Activated CD4-positive, alpha-beta T cell treated with anti-CD3 and anti-CD28 coated beads, Interleukin-2, amount 10 ng/mL, durations not matched to agents 24 days and 14 days (primary cell): Measurements from ENCODE around the gene RIPPLY2. TPM values are rescaled to one million over a fixed set of nuclear protein-coding genes. Genes with fewer than 3 reads are reported as not detected.
A peak's percentile ranks its signal among the peaks of the same experiment; 100 is the strongest.

Experiments
- DNase-seq: peaks from one replicate; pipeline ENCODE4 v3.0.0; 2022
- H3K27ac Mint-ChIP-seq: one replicate; pipeline ENCODE4 v1.8.0; 2022; ENCODE audit warnings: mild to moderate bottlenecking, mixed read lengths
- H3K27me3 Mint-ChIP-seq: one replicate; pipeline ENCODE4 v1.8.0; 2022; ENCODE audit warnings: mixed read lengths
- H3K36me3 Mint-ChIP-seq: one replicate; pipeline ENCODE4 v1.8.0; 2022; ENCODE audit warnings: low read depth, mild to moderate bottlenecking, mixed read lengths
- H3K4me1 Mint-ChIP-seq: one replicate; pipeline ENCODE4 v1.8.0; 2021; ENCODE audit warnings: mixed read lengths
- H3K4me3 Mint-ChIP-seq: one replicate; pipeline ENCODE4 v1.8.0; 2022; ENCODE audit warnings: mild to moderate bottlenecking, moderate library complexity, mixed read lengths
- H3K9me3 Mint-ChIP-seq: one replicate; pipeline ENCODE4 v1.8.0; 2021; ENCODE audit warnings: mixed read lengths
- intact Hi-C: fragments of 100-400 bp; cut with micrococcal nuclease; formaldehyde crosslinking; loops from one replicate; pipeline ENCODE4 v1.15.1; 2023
- total RNA-seq: library from RNA; stranded (reverse); gene quantifications from 2 replicates; pipeline ENCODE4 v1.2.3, GENCODE V29; 2022

Gene RIPPLY2
- total RNA-seq, 1 donor from 2014 or later, result not detected

DNA sequence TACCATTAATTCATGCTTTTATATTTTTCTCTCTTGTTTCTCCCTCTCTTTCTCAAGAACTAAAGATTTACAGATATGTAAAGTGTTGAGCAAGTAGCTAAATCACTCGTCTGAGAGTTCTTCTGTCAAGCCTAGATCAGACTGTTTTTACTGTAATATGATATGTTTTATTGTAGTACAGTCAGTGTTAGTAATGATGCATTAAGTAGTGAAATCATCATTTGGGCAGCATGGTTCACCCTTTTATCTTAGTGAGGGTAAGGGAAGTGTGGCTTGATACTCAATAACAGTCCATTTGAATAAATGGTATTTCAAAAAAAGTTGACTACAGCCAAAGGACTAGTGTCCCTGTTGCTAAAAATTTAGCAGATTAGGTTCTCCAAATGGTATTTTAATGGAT lies 15.5 kb downstream of the RIPPLY2 start:
- peaks cover 4% of the 10 kb centered on the region for H3K4me1 Mint-ChIP-seq
- H3K9me3 Mint-ChIP-seq, result peaks cover 8% of the 10 kb centered on the region
- peaks cover 48% of the 10 kb centered on the region for H3K36me3 Mint-ChIP-seq
- no peak overlapping the region for H3K27ac Mint-ChIP-seq
- no peak overlapping the region for H3K4me3 Mint-ChIP-seq
- intact Hi-C loops, result no loop called here
- no peak for DNase-seq
- H3K27me3 Mint-ChIP-seq, result no peaks in the 10 kb centered on the region

DNA sequence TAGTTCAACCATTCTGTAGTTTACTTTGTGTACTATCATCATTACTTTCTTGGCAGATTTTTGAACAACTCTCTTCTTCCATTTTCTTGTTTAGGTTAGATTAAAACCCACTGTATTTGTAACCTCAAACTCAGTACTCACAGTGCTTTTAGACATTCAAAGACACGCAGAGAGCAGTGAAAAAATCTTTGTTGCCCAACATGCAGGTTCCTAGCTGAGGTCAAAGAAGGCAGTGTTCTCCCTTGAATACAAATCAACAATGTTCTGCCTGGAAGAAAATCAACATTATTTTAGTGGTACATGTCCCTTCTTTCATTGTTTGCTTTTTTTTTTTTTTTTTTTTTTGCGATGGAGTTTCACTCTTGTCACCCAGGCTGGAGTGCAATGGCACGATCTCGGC lies 17.5 kb downstream of the RIPPLY2 start:
- Mint-ChIP-seq H3K4me1 (peaks cover 5% of the 10 kb centered on the region), H3K27me3 (no peaks in the 10 kb centered on the region), H3K27ac (no peak overlapping the region), H3K9me3 (peaks cover 8% of the 10 kb centered on the region), H3K36me3 (peaks cover 38% of the 10 kb centered on the region), H3K4me3 (no peak overlapping the region)
- DNase-seq, result no peak
- intact Hi-C loops, result no loop called here

DNA sequence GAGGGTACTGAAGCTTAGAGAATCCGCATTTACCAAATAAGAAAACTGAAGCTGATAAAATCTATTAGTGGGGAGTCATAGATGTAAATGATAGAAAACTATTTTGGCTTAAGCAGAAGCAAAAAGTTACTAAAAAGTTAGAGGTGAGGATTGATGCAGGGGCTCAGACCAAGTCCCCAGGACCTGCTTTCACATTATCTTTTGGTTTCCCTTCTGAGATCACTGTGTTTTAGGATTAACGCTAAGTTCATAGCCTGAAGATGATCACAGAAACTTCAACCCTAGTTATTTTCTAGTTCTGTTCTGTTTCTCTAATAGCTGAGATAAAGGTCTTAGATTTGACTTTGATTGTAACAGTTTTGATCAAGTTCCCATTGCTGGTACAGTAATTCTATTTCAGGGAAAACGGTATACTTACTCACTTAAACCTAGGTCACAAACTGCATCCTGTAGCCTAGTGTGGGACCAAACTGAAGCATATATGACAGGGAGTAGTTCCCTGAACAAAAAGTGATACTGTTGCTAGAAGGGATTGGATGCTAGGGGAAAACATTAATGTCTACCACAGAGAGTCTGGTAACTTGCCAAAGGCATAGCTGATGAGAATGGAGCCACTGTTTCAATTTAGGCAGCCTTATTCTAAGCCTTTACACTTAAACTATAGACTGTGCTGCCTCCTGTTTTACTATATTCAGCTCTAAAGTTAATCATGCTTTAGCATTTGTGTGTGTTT lies 19.4 kb downstream of the RIPPLY2 start:
- H3K27me3 Mint-ChIP-seq, result no peaks in the 10 kb centered on the region
- no peak overlapping the region for H3K27ac Mint-ChIP-seq
- no peak overlapping the region for H3K4me3 Mint-ChIP-seq
- H3K4me1 Mint-ChIP-seq, result peaks cover 9% of the 10 kb centered on the region
- no peak for DNase-seq
- H3K9me3 Mint-ChIP-seq, result no peaks in the 10 kb centered on the region
- intact Hi-C loops, result no loop called here
- peaks cover 20% of the 10 kb centered on the region for H3K36me3 Mint-ChIP-seq

DNA sequence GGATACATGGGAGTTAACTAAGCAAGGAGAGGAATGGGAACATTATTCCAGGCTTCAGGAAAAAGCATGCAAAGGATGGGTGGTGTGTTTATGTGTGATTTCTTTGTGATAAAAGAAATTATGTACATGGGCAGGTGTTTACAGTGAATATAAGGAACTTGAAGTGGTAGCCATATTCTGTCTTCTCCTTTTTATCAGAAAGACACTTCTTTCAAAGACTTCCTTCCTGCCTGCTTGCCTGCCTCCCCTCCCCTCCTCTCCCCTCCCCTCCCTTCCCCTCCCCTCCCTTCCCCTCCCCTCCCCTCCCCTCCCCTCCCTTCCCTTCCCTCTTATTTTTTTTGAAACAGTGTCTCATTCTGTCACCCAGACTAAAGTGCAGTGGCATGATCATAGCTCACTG lies 20.7 kb downstream of the RIPPLY2 start:
- Mint-ChIP-seq H3K4me1 (peaks cover 9% of the 10 kb centered on the region), H3K9me3 (no peaks in the 10 kb centered on the region), H3K27me3 (no peaks in the 10 kb centered on the region), H3K4me3 (no peak overlapping the region), H3K36me3 (peaks cover 7% of the 10 kb centered on the region), H3K27ac (no peak overlapping the region)
- no peak for DNase-seq
- intact Hi-C loops, result no loop called here

DNA sequence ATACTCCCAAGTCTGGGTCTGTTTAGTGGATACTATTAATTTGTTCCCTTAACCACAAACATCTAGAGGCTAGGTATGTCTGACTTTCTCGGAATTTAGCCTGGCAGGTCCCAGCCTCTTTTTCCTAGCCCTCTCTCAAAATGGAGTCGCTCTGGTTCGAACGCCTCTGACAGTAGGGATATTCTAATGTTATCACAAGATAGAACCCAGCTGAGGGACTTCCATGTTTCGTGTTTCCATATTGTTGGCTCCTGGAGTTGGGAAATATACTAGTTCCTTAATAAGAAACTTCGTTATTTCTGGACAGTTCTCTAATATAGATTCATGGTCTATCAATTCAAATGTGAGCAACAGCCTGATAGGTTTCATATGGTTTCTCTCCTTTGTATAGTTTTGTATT lies 22.7 kb downstream of the RIPPLY2 start:
- intact Hi-C loops, result no loop called here
- H3K9me3 Mint-ChIP-seq, result no peaks in the 10 kb centered on the region
- DNase-seq, result no peak
- no peak overlapping the region for H3K27ac Mint-ChIP-seq
- no peak overlapping the region for H3K4me3 Mint-ChIP-seq
- H3K4me1 Mint-ChIP-seq, result peaks cover 9% of the 10 kb centered on the region
- peaks cover 3% of the 10 kb centered on the region for H3K36me3 Mint-ChIP-seq
- no peaks in the 10 kb centered on the region for H3K27me3 Mint-ChIP-seq

DNA sequence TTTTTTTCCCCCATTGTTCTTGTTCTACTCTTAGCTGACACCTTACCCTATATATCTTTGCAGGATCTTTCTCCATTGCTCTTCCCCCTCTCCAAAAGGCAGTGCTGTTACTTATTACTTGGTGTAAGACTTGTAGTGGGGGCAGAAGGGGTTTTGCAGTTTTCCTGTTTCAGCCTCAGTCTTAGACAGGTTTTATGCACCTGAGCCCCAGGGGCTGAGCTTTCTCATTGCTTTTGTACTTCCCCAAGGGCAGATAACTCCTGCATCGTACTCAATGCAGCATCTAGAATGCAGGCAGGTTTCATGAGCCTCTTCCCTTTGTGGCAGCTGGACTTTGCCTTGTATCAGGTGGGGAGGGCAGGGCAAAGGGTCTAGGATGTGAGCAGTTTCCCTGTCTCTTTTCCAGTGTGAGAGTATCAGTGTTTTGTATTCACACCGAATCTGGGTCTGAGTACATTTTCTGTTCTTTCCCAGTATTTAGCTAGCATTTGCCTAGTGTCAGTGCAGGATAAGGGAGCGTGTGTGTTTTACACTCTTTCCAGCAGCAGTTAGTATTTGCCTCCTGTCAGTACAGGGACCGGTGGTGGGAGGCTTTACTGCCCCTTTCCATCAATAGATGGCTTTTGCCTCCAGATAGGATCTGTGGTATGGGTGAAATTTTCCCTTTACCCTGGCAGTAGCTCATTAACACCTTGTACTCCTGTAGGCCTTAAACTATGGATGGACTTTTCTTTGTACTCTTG lies 25.9 kb downstream of the RIPPLY2 start:
- Mint-ChIP-seq H3K27ac (no peak overlapping the region), H3K36me3 (no peaks in the 10 kb centered on the region), H3K4me3 (no peak overlapping the region), H3K9me3 (no peaks in the 10 kb centered on the region), H3K4me1 (peaks cover 7% of the 10 kb centered on the region), H3K27me3 (no peaks in the 10 kb centered on the region)
- no peak for DNase-seq
- intact Hi-C loops, result no loop called here

DNA sequence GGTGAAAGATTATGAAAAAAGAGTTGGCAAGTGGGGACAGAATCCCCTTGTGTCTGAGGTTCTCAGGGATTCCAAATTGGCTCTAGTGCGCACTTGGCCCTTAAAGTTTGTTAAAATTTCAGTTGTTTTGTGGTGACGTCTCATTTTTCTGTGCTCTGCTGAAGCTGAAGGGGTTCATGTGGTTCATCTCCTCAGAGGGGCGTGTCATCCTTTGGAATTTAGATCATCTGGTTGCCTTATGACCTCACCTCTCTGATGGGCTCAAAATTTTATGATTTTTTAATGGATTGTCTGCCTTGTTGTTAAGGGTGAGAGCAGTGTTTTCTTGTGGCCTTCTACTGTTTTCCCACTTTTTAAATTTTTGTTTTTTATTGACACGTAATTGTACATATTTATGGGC lies 26.6 kb downstream of the RIPPLY2 start:
- H3K4me1 Mint-ChIP-seq, result peaks cover 7% of the 10 kb centered on the region
- no peaks in the 10 kb centered on the region for H3K36me3 Mint-ChIP-seq
- H3K27ac Mint-ChIP-seq, result no peak overlapping the region
- no peaks in the 10 kb centered on the region for H3K27me3 Mint-ChIP-seq
- intact Hi-C loops, result no loop called here
- H3K4me3 Mint-ChIP-seq, result no peak overlapping the region
- no peaks in the 10 kb centered on the region for H3K9me3 Mint-ChIP-seq
- DNase-seq, result no peak

DNA sequence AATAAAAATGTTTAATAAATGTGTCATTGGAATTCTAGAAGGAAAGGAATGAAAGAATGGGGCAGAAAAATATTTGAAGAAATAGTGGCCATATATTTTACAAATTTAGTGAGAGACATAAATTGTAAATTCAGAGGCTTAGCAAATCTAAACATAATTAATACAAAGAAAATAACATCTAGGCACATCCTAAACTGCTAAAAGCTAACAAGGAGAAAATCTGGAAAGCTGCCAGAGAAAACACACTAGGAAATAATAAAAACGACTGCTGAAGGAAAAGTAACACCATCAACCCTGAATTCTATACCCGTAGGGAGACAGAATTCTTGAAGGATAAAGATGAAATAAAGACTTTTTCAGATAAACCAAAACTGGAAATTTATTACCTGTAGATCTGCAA lies 30.1 kb downstream of the RIPPLY2 start:
- H3K27me3 Mint-ChIP-seq, result no peaks in the 10 kb centered on the region
- DNase-seq, result no peak
- intact Hi-C loops, result no loop called here
- H3K4me1 Mint-ChIP-seq, result peaks cover 2% of the 10 kb centered on the region
- no peaks in the 10 kb centered on the region for H3K36me3 Mint-ChIP-seq
- H3K9me3 Mint-ChIP-seq, result no peaks in the 10 kb centered on the region
- no peak overlapping the region for H3K27ac Mint-ChIP-seq
- no peak overlapping the region for H3K4me3 Mint-ChIP-seq

DNA sequence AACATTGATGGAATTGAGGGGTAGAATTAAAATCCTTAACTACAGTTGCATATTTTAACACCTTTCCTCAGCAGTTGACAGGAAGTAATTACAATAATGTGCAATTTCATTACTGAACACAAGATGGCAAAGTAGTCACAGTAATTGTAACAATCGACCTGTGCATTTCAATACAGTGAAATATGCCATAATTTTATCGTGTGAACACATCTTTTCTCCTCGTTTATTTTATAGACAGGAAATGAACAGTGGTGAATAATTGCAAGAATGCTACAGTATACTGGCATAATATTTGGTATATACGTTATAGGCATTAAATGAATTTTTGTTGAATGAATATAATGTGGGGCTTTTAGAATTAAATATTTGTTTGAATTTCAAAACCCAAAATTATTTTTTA lies 31.4 kb downstream of the RIPPLY2 start:
- H3K9me3 Mint-ChIP-seq, result no peaks in the 10 kb centered on the region
- no peaks in the 10 kb centered on the region for H3K27me3 Mint-ChIP-seq
- H3K4me1 Mint-ChIP-seq, result peaks cover 2% of the 10 kb centered on the region
- no peak overlapping the region for H3K4me3 Mint-ChIP-seq
- no peak overlapping the region for H3K27ac Mint-ChIP-seq
- H3K36me3 Mint-ChIP-seq, result no peaks in the 10 kb centered on the region
- intact Hi-C loops, result loop anchor here (1.0 kb wide), 2 partner anchors 337 to 343 kb away; partner anchors contain the start of gene CEP162
- DNase-seq, result peak; percentile 59

DNA sequence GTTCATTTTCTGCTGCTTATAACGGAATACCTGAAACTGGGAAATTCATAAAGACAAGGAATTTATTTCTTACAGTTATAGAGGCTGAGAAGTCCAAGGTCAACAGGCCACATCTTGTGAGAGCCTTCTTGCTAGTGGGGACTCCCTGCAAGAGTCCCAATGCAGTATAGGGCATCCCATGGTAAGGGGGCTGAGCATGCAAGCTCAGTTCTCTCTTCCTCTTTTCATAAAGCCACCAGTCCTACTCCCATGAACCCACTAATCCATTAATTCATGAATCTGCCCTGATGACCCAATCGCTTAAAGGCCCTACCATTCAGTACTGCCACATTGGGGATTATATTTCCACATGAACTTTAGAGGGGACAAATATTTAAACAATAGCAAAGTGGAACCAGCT lies 32.8 kb downstream of the RIPPLY2 start:
- H3K4me1 Mint-ChIP-seq, result peaks cover 2% of the 10 kb centered on the region

DNA sequence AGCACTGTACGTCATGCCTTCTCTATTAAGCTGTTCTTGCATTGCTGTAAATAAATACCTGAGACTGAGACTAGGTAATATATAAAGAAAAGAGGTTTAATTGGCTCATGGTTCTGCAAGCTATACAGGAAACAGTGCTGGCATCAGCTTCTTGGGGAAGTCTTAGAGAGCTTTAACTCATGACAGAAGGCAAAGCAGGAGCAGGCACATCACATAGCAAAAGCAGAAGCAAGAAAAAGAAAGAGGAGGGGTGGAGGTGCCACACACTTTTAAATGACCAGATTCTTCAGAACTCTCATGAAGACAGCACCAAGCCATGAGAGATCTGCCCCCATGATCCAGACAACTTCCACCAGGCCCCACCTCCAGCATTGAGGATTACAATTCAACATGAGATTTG lies 36.5 kb downstream of the RIPPLY2 start:
- intact Hi-C loops, result no loop called here
- no peak overlapping the region for H3K4me3 Mint-ChIP-seq
- H3K36me3 Mint-ChIP-seq, result peaks cover 2% of the 10 kb centered on the region
- no peak overlapping the region for H3K27ac Mint-ChIP-seq
- no peak for DNase-seq
- no peaks in the 10 kb centered on the region for H3K9me3 Mint-ChIP-seq
- no peaks in the 10 kb centered on the region for H3K4me1 Mint-ChIP-seq
- no peaks in the 10 kb centered on the region for H3K27me3 Mint-ChIP-seq

More for the DNA sequence above, 32.8 kb downstream of the RIPPLY2 start:
- Mint-ChIP-seq H3K4me3 (no peak overlapping the region), H3K9me3 (no peaks in the 10 kb centered on the region), H3K36me3 (no peaks in the 10 kb centered on the region), H3K27me3 (no peaks in the 10 kb centered on the region), H3K27ac (no peak overlapping the region)
- no peak for DNase-seq
- intact Hi-C loops, result no loop called here

DNA sequence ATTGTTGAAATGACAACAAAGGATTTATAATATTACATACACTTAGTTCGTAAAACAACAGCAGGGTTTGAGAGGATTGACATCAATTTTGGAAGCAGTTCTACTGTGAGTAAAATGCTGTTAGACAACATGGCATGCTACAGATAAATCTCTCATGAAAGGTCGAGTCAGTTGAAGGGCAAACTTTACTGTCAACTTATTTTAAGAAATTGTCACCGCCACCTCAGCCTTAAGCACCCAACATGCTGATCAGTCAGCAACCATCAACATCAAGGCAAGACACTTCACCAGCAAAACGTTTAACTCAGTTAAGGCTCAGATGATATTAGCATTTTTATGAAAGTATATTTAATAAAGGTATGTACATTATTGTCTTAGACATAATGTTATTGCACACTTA lies 37.4 kb downstream of the RIPPLY2 start:
- H3K36me3 Mint-ChIP-seq, result peaks cover 4% of the 10 kb centered on the region
- no peak for DNase-seq
- H3K4me1 Mint-ChIP-seq, result no peaks in the 10 kb centered on the region
- intact Hi-C loops, result no loop called here
- no peaks in the 10 kb centered on the region for H3K9me3 Mint-ChIP-seq
- no peaks in the 10 kb centered on the region for H3K27me3 Mint-ChIP-seq
- no peak overlapping the region for H3K27ac Mint-ChIP-seq
- H3K4me3 Mint-ChIP-seq, result no peak overlapping the region

DNA sequence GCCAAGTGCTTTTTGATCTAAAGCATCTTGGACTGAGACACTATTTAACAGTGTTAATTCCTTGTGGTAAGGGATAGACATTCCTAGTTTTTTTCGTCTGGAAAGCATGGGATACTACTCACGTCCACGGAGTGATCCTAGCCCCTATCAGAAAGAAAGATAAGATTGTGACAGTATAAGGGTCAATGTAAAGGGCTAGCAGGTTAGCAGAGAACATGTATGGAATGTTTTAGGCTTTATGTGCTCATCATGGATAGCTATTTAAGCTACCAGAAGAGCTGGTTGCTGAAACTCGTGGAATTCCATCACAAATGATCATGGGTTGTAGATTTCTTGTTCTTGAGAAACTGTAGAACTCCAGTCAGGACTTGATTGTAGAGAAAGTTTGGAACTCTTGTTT lies 38.4 kb downstream of the RIPPLY2 start:
- Mint-ChIP-seq H3K9me3 (no peaks in the 10 kb centered on the region), H3K27ac (no peak overlapping the region), H3K4me3 (no peak overlapping the region), H3K4me1 (no peaks in the 10 kb centered on the region), H3K27me3 (no peaks in the 10 kb centered on the region), H3K36me3 (peaks cover 6% of the 10 kb centered on the region)
- intact Hi-C loops, result no loop called here
- DNase-seq, result no peak

DNA sequence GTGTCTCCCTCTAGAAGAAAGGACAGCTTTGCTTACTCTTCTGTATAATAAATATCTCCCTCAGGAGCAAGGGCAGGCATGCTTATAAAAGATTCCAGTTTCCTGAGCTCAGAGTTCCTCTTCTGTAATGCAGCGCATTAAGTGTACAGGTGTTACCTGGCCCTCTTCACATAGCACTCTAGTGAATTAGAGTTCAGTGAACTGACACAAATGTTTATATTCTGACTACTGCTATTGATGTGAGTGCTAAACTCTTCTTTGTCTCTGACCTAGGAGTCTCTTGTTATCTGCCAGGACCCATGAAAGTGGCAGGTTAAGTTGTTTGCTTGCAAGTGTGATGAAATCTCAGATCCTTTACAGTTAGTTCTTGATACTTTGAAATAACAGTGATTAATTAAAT lies 39.9 kb downstream of the RIPPLY2 start:
- Mint-ChIP-seq H3K4me3 (no peak overlapping the region), H3K27me3 (no peaks in the 10 kb centered on the region), H3K27ac (no peak overlapping the region), H3K9me3 (no peaks in the 10 kb centered on the region), H3K4me1 (no peaks in the 10 kb centered on the region), H3K36me3 (peaks cover 6% of the 10 kb centered on the region)
- intact Hi-C loops, result no loop called here
- DNase-seq, result no peak
